GM21528 (cell line): ENCODE measurements around the gene LASP1.
"Not testable (repeated sequence)": the region's sequence is repeated elsewhere in the genome, so short reads cannot be mapped to it uniquely, and the experiment has no call there.

Experiments
- ATAC-seq: cut with Tn5 transposase; IDR thresholded peaks from one replicate; pipeline ENCODE4 v1.9.1; 2021; ENCODE audit warnings: mild to moderate bottlenecking, moderate library complexity; ENCODE audit not compliant: unreplicated experiment, low FRiP score

The LASP1 gene

DNA sequence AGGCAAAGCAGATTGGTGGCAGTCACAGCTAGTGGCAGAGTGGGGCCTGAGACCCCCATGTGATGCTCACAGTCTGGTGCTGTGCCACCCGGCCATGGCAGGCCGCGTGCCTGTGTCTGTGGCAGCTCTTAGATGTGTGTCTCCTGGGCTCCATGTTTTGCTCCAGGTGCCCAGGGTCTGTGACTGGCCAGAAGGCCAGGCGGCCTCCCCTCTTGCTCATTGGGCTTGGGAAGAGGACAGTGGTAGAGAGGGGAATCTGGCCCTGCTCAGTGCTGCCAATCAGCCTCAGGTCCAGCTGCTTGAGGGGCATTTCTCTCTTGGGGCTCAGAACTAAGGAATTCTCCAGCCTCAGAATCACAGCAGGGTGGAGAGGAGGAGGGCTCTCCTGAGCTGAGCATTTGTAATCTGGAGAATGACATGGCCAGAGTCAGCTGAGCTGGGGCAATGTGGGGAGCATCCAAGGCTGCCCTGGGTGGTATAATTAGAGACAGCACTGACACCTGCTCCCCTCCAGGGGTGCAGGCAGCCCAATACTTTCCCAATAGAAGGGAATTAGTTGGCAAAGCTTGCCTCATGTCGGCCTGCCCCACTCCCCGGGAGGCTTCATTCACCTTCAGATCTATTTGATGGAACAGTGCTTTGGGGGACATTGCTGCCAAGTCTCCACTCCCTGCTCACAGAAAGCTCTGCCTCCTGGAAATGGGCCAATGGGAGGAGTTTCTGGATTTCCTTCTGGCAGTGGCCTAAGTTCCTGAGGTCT lies 52.9 kb downstream of the LASP1 start:
- no peak for ATAC-seq

DNA sequence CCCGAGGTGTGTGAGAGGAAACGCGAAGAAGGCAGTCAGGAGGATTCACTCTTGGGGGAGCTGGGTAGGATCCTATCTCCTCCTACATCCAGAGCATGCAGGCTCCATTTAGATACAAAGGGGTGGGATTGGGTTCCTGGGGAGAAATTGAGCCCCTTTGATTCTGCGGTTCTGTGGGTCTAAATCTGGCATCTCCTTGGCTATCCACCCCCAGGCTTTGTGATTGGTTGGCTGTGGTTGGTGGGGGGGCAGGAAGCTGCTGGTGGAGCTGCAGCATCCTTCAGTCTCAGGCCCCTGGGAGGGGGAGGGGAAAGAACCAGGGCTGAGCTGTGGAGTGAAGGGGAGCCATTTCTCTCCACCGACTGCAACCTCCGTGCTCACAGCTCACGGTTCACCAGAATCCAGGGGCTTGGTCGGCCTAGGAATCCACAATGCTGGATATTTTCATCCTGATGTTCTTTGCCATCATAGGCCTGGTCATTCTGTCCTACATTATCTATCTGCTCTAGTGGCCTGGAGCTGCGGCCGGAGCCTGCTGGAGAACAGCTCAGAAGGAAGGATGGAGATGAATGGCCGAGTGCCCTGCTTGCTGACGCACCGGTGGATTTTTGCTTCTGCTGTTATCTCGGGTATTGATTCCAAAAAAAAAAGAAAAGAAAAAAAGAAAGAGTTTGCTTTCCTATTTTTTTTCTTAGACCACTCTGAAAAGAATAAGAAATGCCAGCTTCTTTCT lies 55.6 kb downstream of the LASP1 start, which contains the start of gene LASP1NB:
Gene LASP1NB (plus strand): TSS at position 352 of the 733 bp plus-strand sequence.
- ATAC-seq: no peak

DNA sequence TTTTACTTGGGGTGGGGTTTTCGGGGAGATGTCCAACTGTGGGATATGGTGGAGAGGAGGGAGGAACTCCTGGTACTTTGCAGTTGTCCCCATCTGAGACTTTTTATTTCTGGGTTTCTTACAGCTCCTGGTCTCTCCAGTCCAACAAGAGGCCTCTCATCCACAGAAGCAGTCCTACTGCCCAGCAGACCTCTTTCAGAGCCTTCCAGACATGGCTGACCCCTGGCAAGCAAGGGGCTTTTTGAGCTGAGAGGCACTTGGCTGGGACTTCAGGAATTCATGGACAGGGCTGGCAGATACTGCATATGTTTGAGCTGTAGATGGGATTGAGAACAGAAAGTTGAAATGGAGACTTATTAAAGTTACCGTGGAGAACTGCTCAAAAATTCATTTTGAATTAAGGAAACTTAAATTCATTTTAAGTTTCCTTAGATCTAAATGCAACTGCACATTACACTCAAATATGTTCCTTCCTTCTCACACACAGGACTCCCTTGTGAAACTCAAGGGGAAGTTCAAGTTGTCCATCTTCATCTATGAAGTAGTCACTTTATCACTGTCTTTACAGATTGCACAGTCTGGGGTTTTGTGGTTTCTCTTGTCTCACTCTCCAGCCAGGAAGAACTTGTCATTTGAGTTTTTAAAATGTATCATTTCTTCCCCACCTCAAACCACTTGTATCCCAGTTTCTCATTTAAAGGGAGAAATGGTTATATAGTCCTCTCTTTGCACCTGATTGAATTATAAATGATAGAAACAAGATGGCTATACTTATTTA lies 56.6 kb downstream of the LASP1 start:
- ATAC-seq: no peak

DNA sequence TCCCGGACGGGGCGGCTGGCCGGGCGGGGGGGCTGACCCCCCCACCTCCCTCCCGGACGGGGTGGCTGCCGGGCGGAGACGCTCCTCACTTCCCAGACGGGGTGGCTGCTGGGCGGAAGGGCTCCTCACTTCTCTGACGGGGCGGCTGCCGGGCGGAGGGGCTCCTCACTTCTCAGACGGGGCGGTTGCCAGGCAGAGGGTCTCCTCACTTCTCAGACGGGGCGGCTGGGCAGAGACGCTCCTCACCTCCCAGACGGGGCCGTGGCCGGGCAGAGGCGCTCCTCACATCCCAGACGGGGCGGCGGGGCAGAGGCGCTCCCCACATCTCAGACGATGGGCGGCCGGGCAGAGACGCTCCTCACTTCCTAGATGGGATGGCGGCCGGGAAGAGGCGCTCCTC lies 60.9 kb downstream of the LASP1 start:
- not testable (repeated sequence) for ATAC-seq

DNA sequence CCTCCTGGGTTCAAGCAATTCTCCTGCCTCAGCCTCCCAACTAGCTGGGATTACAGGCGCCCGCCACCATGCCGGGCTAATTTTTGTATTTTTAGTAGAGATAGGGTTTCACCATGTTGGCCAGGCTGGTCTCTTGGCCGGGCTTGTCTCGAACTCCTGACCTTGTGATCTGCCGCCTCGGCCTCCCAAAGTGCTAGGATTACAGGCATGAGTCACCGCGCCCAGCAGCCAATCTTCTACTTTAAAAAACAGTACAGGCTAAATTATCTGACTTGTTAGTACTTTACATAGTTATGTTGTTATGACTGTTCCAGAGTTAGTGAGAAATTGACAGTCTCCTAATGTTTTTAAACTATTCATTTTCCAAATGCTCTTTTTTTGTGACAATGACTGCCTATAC lies 64.1 kb downstream of the LASP1 start:
- not testable (repeated sequence) for ATAC-seq

DNA sequence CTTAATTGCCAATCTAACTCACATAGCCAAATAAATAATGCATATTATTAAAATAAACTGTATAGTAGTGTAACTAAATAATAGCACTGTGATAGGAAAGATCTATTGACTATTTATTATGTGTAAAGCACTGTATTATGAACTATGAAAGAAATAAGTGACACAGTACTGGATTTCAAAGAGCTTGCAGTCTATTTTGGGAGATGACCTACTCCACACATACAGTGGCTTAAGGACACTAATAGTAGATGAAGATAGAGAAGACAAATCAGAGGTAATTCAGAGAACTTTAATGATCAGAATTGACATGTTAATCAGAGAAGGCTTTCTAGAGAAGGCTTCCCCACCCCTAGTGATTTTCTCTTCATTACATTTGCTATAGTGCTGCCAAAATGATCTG lies 70.1 kb downstream of the LASP1 start:
- no peak for ATAC-seq

DNA sequence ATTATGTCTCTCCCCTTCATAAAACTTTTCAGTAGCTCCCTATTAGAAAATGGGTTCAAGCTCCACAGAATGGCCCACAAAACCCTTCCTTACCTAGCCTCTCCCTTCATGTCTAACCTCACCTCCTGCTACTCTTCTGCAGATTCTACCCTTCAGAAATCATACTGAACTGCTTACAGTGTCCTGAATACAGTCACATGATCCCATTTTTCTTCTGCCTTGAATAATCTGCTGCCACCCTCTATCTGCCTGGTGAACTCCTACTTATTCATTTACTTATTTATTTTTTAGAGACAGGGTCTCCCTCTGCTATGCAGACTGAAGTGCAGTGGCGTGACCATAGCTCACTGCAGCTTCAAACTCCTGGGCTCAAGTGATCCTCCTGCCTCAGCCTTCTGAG lies 70.5 kb downstream of the LASP1 start:
- no peak for ATAC-seq

DNA sequence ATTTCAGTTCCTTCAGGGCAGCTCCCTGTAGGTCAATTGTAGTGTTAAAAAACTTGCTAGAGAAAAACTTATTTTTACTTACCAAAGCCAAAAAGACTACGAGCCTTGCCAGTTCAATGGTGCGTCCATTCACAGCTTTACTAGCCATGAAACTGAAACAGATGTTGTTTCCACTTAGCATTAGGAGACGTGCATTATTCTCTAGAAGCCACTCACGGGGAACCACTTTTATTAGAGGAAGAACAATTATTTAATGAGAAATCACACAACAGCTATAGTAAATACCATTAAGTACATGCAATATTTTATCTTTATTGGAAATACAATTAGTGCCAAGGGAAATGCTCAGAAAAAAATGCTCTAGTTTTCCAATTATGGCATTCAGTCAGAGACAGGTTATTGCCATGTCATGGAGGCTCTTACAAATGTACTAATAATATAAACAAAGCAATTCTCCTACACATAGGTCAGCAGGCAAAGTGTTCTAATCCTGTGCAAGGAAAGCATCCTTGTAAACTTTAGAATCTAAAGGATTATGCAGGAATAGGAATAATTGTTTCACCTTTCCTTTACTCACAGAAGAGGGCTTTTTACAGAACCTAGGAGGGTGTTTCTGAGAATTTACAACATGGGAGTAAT lies 73.0 kb downstream of the LASP1 start:
- no peak for ATAC-seq

DNA sequence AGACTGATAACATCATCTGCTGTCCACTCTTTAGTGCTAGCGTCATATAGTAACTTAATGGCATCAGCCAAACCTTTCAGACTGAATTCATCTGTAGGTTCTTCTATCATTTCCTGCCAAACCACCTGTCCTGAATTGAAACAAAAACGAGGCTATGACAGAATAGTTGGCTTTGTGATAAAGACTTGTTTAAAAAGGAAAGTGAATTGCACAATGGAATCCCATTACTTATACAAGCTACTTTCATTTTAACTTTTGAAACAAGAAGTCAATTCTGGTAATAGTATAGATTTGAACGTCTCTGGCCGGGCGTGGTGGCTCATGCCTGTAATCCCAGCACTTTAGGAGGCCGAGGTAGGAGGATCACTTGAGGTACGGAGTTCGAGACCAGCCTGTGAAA lies 73.7 kb downstream of the LASP1 start:
- ATAC-seq: no peak

DNA sequence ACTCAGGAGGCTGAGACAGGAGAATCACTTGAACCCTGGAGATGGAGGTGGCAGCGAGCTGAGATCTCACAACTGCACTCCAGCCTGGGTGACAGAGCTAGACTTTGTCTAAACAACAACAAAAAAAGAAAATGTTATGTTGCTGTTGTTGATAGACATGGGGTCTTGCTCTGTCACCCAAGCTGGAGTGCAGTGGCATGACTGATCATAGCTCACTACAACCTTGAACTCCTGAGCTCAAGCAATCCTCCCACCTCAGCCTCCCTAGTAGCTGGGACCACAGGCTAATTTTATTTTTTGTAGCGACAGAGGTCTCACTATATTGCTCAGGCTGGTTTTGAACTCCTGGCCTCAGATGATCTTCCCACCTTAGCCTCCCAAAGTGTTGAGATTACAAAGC lies 77.3 kb downstream of the LASP1 start:
- no peak for ATAC-seq

DNA sequence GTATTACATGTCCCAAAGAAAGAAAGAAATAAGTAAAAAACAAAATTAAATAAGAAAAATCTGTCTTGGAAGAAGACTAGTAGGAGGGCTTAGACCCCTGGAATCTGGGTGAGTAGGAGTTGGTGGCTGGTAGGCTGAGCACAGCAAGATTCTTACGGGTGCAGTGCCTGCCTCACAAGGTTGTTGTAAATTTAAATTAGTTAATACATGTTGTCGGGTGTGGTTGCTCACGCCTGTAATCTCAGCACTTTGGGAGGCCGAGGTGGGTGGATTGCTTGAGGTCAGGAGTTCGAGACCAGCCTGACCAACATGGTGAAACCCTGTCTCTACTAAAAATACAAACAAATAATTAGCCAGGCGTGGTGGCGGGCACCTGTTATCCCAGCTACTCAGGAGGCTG lies 83.9 kb downstream of the LASP1 start:
- ATAC-seq: not testable (repeated sequence)

DNA sequence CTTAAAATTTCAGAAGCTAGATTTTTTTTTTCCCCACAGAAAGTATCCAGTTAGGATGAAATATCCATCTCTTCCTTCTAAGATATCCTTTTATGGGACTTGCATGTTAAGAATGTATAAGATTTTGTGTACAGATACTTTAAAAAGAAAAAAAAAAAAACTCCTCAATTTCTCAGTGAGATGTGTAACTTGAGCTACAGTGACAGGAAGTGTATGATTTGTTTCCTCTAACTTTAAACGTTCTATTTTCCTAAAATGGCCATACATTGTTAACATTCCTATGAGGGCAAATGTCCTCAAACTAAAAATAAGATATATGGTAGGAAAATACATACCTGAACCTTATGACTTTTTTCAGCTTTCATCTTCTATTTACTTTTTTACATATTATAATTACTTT lies 88.5 kb downstream of the LASP1 start:
- ATAC-seq: no peak

DNA sequence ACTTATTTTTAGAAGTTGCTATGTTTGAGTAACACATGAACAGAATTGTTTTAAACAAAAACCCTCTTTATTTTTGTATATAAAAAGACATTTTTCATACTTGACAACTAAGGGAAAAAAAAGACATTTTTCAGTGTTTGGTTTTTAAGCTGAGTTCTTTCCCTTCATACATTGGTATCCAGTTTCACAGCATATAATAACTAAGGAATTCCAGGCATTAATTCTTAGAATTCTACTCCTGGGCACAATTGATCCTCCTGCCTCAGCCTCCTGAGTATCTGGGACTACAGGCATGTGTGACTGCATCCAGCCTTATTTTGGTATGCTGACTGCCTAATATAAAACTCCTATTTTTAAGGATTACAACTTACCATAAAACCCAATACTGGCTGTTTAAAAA lies 88.9 kb downstream of the LASP1 start:
- ATAC-seq: no peak

DNA sequence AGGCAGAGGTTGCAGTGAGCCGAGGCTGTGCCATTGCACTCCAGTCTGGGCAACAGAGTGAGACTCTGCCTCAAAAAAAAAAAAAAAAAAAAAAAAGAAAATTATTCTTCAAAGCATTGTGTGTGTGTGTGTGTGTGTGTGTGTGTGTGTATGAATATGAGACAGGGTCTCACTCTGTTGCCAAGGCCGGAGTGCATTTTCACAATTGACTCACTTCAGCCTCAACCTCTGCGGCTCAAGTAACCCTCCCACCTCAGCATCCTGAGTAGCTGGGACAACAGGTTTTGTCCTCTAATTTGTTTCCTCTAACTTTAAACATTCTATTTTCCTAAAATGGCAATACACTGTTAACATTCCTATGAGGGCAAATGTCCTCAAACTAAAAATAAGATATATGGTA lies 89.7 kb downstream of the LASP1 start:
- ATAC-seq: no peak

DNA sequence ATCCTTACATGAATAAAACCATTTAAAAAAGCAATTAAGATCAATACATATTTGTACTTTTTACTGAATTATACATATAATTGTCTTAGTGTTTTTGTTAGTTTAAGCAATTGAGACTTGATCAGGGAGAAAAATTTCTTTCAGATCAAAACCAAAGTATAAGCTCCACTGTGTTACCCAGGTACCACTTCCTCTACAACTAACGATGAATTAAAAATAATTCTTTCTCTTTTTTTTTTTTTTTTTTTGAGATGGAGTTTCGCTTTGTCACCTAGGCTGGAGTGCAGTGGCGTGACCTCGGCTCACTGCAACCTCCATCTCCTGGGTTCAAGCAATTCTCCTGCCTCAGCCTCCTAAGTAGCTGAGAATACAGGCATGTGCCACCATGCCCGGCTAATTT lies 90.5 kb downstream of the LASP1 start:
- ATAC-seq: no peak

DNA sequence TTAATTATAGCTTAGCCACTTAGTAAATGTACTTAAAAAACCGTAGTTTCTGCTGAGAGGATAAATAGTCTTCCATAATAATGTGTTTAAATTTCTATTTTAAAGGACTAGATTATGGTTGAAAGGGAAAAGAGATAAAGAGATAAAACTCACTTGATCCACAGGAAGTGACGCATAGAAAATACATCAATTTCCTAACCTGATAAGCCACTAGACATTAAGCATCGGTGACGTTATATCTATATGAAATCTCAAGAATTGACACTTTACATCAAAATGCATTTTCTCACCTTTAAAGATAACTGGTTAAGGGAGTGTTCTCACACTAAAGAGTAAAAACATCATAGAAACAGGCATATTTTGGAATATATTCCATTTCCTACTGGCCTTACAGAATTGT lies 91.6 kb downstream of the LASP1 start:
- no peak for ATAC-seq

DNA sequence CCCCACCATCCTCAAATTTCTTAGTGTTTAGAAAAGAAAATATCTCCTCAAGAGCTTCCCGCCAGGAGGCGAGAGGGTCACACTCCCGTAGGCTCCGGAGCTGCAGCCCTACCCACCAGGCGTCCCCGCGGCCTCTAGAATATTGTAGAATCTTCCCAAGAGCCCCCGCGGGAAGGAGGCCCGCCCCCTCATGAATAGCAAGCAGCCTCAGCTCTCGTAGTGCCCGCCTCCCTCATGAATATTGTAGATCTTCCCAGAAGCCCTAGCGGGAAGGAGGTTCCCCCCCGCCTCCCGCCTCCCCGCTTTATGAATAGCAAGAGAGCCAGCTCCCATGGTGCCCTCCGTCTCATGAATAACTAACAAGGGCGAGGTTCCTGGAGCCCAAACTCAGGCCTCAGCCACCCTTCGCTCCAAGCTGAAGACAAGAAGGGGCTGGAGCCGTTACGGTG lies 97.5 kb downstream of the LASP1 start, which contains the start of gene FBXO47:
Gene FBXO47 (minus strand): TSS at position 114 of the 449 bp plus-strand sequence. CDS start 4,378 bp downstream, outside the sequence.
- ATAC-seq: no peak

DNA sequence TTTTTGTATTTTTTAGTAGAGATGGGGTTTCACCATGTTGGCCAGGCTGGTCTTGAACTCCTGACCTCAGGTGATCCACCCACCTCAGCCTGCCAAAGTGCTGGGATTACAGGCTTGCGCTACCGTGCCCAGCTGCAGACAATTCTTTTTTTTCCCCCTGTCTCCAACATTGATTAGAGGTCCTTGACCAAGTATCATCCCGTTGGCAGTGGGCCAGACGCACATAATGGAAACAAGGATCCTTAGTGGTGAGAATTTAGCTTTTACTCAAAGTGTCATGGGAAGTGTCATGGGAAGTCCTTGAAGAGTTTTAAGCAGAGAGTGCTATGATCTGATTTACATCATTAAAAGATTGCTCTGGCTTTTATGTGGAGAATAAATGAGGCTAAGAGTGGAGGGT lies 99.4 kb downstream of the LASP1 start:
- no peak for ATAC-seq

DNA sequence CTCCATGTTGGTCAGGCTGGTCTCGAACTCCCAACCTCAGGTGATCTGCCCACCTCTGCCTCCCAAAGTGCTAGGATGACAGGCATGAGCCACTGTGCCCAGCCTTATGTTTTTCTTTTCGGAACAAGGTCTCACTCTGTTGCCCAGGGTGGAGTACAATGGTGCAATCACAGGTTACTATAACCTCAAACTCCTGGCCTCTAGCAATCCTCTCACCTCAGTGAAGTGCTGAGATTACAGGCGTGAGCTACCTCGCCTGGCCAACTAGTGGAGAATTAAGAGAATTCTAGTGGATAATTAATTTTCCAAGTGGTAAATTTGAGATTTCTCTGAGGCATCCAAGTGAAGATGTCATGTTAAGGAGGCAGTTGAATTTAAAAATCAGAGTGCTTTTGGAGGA lies 100.3 kb downstream of the LASP1 start:
- ATAC-seq: no peak

DNA sequence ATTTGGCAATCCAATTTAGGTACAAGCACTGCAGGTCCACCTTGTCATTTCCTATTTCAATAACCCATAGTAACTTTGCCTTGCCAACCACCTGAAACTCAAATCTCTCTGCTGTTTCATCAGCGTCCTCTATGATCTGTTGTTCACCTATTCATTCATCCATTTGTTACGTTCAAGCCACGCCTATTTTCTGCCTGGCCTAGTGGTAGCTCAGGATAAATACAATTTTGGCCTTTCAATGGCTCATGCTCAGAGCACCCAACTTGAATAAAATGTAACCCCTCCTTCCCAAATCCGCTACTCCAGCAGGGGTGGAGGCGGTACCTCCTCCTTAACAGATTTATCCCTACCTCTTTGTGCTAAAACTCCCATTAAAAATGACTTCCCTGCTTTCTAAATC lies 100.9 kb downstream of the LASP1 start:
- ATAC-seq: no peak
